Stimulated activated CD4-positive, alpha-beta T cell treated with anti-CD3 and anti-CD28 coated beads, Interleukin-15, amount 100 ng/mL, for 24 hours (primary cell): ENCODE results near the gene THRB.

ENCODE experiments used
- DNase-seq: peaks from one replicate; pipeline ENCODE4 v3.0.0-alpha.2; 2020

THRB gene

DNA sequence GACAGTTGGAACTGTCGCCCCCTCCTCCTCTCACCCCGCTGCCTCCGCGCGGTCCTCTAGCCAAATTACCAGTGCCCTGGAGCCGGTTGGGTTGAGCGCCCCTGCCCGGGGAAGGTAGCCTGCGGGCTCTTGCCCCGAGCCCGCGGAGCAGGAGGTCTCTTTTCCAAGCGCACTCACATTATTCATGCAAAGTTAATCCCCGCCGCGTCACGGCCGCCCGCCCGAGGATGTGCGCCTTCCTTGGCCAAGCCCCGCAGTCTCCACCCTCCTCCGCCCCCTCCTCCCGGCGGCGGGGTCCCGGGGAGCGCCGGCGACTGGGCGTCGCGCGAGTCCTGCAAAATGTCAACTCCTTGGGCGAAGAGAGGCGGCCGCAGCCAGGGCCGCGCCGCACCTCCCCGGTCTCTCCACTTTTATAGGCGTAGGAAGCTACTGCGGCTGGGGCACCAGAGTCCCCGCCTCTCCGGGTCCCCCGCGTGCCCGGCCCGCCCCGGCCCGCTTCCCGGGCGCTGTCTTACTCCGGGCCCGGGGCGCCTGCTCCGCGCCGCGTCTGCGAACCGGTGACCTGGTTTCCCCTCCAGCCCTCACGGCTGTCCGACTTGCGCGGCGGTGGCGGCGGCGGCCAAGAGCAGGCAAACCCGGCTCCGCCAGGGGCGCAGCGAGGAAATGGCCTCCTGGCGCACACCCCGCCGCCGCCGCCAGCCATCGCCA lies at the start of gene THRB:
TSS of gene THRB (minus strand) at position 233 of the 708 bp plus-strand sequence.
- peak; percentile 22 for DNase-seq

DNA sequence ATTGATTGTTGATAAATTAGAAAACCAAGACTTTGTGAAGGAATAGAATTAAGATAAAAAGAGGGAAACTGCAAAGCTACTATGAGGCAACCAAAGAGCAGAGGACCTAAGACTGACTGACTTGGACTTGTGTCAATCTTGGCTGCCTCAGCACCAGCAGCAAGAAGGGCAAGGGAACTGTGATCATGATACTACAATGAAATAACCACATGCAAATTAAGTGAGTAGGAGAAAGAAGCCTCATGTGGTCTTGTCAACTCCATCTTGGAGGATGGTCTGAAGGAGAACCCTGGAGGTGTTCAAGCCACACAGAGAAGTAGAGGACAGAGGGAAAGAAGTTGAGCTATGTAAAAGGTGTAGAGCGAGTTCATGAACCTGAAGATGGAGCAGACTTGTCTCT lies 47.3 kb upstream of the THRB start:
- DNase-seq = no peak

DNA sequence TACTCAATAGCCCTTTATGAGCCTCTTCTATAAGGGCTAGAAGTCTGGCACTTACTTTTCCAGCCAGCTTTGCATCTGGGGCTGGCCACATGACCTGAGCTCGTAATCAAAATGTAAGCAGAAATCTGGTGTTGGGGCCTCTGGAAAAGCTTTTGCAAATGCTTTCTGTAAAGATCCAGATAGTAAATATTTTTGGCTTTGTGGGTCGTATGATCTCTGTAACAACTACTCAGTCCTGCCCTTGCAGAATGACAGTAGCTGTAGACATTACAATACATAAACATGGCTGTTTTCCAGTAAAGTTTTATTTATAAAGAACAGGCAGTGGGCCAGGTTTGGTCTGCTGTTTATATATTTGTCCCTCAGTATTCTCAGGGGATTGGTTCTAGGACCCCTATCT lies 46.2 kb upstream of the THRB start:
- DNase-seq = no peak

DNA sequence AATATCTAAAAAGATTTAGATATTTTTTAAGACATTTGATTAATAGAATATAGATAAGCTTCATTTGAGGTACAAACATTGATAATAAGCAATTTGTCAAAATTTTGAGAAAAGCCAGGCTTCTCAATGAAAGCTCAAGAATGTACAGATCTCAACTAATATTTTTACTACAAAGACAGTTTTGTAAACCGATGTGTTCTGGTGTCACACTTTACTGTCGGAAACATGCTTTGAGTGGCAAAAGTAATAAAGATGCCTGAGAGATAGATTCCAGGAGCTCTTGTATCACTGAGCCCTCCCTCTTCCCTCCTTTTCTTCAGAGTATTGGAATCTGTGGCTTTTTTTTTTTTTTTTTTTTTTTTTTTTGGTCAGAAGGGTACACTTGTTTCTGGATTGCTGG lies 45.0 kb upstream of the THRB start:
- no peak for DNase-seq

DNA sequence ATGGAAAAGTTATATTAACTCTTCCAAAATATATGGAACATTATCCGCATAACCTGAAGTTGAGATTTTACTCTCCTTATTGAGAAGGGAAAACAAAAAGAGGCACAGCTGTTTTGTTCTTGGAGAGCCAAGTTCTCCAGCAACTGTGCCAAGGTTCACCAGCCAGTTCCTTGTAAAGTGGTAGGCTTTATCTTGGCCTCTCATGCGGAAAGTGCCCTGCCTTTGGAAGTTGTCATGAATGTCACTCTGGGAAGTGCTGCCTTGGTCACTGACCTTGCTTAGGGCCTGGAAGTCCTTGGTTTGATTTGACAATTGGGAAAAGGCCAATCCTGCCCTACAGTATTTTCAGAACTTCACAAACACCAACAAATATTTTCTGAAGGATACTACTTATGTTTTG lies 44.2 kb upstream of the THRB start:
- DNase-seq = no peak

DNA sequence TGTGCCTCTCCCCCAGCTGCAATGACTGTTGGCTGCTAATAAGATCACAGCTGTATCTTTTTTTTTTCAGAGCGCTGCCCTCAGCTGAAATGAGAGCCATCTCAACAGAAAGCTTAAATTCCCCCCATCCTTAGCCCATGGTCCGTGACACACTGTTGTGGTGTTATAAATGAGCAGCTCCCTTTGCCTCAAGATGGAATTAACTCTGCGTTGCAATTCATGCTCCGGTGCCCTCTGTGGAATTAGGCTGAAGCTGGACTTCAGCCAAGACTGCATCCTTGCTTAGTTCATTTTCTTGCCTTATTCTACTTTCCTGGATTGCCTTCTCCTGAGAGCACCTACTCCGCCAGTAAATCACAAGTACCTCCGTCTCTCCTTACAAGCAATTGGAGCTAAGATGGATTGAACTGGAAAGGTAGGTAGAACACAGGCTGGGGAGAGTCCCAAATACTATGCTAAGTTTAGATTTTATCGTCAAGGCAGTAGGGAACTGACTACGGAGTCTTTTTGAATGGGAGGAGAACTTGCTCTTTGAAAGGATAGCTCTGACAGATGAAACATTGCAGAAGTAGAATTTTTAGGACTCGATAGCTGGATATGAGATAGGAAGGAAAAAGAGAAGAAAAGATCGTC lies 39.0 kb upstream of the THRB start:
- no peak for DNase-seq

DNA sequence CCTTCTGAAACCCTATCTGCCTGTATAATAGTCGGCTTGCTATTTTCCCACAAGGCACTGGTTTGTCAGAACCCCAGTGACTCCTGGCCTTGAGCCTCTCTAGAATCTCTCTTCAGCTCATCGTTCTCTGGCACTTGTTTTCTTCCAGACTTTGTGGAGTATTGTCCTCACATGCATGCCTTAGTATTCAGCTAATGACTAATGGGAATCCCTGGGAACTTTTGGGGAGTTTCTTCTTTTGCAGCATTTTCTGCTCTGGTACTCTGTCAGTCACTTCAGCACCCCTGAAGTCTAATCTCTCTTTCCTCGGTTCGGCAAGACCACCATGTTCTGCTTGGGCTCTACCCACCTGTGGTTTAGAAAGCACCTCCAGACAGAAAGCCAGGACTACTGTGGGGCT lies 35.8 kb upstream of the THRB start:
- DNase-seq = no peak

DNA sequence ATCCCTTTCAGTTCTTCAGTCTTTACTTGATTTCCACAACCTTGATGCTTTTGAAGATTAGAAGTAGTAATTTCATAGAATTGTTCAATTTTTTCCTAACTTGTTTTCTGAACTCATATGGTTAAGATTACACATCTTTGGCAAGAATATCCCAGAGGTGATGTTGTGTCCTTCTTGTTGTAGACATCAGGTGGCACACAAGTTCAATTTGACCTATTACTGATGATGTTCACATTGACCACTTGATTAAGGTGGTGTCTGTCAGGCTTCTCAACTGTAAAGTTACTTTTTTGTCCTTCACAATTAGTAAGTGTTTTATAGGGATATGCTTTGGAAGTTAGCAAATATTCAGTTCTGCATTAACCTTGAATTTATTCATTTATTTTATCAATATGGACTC lies 34.6 kb upstream of the THRB start:
- no peak for DNase-seq

DNA sequence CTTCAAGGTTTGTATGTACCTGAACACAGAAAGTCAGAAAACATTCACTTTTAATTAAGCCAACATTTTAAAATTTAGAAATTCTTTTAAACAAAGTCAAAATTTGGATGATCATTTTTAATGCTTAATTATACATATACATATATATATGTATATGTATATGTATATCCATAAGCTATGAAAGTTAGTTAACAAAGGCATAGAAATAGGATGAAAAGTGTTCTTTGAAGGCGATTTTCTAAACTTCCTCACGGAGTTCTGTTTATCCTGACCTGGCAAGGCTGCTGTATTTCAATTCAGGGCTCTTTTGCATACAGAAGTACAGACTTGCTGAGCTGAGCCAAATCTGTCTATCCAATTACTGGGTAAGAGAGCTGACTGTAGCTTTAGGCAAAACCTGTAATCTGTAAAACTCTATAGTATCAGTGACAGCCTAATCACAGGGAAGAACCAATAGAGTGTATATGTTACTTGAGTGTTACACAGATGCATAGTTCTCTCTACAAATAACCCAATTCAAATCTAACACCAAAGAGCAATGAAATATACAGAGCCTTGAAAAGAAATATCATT lies 32.1 kb upstream of the THRB start:
- DNase-seq = no peak

DNA sequence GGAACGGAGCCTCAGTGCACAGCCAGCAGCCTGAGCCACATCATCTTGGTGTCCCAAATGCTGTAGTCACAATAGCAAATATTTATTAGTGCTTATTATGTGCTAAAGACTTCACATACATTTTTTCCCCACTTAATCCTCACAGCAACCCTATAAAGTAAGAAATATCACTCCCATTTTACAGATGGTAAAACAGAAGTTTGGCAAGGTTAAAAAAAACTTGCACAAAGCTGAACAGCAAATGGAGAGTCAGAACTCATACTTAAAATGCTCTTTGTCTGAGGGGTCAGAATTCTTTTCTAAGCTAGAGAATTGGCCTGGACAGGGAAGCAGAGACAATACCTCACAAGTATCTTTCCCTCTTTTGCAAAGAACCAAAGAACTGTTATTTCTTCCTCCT lies 30.9 kb upstream of the THRB start:
- no peak for DNase-seq

DNA sequence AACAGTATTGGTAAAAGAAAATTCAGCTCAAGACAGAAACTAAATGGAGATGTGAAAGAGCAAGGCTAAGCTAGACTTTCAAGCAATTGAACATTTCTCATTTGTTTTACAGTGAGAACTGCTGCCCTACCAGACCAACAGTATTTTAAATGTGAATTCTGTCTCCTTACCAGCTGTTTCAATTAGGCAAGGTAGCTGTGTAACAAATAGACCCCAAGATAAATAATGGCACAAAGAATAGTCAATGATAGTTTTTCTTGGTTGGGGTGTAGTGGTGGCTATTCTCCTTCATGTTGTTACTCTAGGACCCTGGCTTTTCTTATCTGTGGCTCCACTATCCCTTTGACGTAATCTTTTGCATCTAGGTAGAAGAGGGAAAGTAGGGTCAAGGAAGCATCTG lies 30.4 kb upstream of the THRB start:
- DNase-seq = no peak

DNA sequence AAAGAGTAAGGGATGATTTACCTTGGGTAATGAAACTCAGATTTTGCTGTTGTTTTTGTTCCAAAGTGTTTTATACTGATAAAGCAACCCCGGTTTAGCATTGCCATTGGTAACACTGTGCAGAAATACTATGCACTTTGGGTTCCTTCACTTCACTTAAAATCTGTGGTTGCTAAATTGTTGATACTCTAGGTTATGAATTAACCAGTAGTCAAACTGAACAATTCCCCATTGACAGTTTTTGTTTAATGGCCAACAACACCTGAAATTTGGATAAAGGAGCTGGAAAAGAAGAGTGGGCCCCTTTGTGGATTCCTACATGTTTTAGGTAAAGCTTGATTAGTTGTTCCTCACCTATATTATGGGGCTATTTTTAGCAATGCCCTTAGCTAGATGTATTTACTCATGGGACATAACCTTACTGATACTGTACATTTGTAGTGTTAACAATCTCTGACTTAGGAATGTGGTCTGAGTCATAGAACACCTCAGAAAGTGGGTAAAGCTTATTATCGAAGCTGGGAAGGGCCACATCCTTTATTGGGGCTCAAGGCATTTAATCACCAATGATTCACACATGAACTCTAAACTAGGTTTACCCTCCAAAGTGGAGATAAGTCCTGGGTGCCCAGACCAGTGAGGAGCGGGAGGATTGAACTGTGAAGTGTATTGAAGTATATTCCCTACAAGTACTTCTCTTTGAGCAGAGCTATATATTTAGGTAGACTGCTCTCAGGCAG lies 29.5 kb upstream of the THRB start:
- DNase-seq = no peak

DNA sequence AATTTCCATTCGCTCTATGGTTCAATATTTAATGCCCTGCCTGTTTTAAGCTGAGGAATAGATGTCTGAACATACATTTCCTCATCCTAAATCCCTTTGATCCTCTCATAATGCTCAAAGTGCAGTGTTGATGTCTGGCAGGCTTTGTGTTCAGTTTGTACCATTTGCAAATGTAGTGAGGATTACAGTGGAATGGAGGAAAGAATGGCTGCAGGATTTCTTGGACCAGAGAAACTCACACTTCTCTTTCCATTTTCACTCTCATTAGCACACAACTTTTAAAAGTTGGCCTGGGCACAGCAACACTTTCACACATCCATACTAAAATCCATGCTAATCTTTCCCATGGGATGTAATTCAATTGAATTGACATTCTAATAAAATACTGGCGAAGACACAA lies 28.6 kb upstream of the THRB start:
- no peak for DNase-seq

DNA sequence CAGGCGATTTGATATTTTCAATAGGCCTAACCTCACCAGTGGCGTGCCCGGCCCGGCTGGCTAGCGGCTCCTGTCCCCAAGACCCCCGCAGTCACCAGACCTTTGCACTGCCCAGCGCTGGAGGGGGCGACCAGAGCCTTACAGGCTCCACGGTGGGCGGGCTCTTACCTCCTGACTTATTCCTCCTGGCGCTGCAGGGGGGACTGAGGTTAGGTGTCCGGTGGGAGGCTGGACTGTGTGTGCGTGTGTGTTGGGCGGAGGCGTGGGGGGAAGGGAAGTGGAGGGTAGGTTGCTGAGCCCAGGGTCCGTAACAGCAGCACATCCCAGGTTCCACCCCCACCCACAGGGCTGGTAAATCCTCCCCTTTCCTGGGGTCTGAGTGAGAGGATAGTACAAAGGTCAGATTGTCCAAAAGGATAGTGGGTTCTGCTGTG lies 27.5 kb upstream of the THRB start:
- DNase-seq = no peak

DNA sequence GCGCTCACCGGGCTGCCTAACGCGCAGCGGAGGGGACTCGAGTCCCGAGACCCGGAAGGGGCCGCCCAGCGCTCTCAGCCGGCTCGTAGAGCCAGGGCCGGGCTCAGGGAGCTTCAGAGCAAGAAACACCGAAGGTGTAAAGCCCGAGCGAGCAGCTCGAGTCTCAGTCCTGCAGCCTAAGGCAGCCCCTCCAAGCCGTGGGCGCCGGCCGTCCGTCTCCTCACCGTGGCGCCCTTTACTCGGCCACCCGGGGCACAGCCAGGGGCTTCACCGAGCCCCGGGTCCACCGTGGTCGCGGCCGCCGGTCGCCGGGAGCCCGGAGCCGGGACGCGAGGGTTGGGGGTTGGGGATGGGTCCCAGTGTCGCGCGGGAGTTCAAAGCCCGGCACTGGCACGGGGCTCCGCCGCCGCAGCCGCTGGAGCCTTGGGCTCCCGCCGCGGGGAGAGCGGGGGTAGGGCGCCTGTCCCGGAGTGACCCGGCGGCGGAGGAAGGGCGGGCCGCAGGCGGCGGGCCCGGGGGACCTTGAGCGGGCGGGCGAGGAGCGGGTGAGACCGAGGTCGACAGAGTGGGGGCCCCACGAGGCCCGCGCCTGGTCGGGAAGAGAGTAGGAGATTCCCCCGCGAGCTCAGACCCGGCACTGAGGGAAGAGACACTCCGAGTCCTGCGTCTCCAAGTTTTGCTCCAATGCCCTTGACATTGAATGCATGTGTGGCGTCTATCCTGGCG lies 26.9 kb upstream of the THRB start:
- no peak for DNase-seq

DNA sequence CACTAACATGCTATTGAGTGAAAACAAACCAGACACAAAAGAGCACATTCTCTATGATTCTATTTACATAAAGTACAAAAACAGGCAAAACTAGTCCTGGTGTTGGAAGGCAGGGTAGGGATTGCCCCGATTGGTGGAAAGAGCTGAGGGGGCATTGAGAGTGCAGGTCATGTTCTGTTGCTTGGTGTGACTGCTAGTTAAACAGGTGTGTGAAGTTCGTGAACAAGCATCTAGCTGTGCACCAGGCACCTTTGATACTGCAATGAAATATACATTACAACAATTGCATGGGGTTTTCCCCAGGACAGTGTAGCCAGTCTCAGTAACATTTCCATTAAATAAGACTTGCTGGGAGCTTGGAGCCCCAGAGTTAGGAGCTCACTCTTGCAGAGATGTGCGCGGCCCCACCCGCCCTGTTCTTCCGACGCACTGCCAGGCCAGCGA lies 26.3 kb upstream of the THRB start:
- DNase-seq = no peak

DNA sequence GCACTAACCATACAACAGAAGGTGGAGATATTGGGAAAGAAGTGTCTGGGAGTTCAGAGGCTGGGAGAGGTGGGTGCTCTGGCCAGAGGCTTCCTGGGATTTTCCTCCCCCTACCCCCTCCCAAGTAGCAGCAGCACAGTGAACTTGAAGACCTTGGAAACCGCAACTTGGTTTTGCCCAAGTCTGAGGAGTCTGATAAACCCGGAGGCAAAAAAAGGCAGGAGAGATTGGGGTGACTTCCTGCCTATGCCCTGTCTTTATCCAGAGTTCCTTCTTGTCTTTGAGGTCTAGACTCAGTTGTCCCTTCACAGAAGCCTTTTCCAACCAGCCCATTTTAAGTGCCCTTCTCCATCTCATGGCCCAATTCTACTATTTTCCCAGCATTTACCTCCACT lies 25.4 kb upstream of the THRB start:
- DNase-seq = no peak

DNA sequence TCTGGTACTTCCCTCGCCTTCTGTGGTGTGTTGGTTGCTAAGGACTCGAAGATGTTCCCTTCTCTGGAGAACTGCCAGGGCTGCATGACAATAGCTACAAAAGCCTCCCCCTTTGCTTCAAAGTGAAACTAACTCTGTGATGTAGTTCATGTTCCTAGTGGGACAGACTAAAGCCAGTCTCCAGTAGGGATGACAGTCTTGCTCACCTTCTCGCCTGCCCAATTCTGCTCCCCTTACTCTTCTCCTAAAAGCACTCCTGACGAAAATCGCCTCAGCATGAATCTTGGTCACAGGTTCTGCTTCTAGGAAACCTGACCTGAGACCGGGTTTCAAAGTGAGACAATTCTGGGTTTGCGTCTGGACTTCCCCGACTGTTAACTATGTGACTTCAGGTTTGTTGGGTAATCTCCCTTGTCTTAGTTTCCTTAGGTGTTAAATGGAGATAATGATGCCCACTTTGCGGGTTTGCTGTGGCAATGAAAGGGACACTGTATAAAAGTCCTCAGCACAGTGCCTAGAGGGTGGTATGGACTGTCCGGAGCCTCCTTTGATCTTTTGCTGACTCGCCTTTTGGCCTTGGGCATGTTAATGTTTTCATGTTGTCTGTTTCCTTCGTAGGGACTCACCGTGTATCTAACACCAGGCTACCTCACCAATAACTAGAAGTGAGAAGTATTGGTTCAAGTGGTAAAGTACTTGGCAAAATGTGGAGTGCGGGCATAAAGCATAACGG lies 24.9 kb upstream of the THRB start:
- DNase-seq = no peak

DNA sequence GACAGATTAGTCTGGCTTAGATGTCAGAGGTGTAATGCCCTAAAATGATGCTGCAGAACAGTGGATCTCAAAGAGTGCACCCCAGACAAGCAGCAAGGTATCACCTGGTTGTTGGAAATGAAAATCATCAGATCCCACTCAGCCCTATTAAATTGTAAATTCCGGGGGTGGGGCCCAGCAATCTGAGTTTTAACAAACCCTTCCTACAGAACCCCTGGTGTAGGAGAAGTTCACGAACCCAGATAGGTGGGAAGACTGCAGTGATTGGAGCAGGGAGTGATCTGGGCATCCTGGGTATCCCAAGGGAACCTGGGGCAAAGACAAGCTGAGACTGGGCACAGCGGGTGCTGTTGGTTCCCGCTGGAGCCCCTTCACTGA lies 24.3 kb upstream of the THRB start:
- DNase-seq = no peak

DNA sequence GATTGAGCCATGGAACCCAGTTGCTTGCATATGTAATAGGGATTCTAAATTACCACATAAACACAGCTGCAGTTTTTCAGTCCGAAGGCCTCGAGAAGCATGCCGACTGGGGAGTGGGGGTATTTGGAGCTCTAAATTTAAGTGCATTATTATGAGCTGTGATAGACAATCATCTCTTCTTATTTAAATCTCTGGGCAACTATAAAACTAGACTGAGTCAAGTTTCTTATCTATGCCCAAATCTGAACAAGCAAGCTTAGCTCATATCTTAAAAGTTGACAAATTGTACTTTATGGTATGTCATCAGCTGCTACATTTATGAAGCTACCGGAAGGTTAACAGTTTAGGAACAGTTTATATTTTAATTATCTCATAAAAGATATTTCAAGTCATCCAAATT lies 19.5 kb upstream of the THRB start:
- no peak for DNase-seq

DNA sequence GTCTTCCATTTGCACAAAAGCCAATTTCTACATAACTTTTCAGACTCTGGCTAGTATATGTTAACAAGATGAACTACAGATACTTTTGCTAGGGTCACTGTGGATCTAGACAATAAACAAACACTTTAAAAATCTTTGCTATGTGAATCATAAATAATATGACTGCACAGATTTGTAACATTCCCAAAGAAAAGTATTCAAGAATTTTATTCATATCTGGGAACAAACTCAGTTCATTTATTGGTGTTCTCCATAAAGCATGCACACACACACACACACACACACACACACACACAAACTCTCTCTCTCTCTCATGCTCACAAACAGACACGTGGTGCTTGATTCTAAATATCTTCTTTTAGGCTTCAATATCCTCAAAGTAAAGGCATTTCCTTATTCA lies 18.8 kb upstream of the THRB start:
- DNase-seq = no peak

DNA sequence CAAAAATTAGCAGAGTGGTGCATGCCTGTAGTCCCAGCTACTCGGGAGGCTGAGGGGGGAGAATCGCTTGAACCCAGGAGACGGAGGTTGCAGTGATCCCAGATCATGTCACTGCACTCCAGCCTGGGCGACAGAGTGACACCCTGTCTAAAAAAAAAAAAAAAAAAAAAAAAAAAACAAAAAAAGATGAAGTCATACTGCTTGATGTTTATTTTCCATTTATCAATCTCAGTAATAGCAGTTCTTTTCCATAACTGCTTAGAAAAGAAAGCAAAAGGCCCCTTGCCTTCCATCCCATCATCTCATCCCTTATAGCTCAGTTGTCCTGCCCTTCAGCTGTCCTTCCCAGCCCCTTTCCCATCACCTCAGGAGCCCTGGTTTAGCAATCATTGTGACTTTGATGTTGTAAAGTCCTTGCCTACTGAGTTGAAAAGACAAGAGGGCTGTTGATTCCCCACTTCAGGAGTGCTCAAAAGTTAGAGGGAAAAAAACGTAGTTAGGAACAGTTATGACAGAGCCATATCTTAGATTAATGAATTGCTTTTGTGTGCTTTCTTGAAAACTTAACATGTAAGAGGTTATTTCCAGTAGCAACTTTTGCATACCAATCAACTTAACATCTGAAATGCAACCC lies 18.0 kb upstream of the THRB start:
- no peak for DNase-seq
